Activated CD8-positive, alpha-beta memory T cell treated with anti-CD3 and anti-CD28 coated beads for 24 hours (primary cell): Measurements from ENCODE around the gene PLEKHA1.
A peak's percentile ranks its signal among the peaks of the same experiment; 100 is the strongest.

ENCODE experiments used
- DNase-seq: peaks from one replicate; pipeline ENCODE4 v3.0.0-alpha.2; 2020

PLEKHA1 gene

DNA sequence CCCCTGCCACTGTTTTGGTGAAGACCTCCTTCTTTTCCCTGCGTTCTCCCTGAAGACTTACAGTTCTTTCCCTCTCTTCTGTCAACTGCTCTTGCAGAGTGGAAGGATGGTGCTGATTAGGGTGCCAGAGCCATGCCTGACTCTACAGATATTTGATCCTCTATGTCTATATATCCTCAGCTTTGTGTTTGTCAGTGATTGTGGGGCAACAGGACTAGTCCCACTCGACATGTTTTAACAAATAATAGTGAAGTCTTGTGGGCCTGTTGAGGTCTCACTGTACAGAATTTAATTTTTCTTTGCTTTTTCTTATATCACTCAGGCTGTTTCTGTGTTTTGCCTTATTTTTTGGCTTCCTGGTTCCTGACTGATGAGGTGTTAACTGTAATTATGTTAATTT, 5.0 kb downstream of the PLEKHA1 start:
- no peak for DNase-seq

DNA sequence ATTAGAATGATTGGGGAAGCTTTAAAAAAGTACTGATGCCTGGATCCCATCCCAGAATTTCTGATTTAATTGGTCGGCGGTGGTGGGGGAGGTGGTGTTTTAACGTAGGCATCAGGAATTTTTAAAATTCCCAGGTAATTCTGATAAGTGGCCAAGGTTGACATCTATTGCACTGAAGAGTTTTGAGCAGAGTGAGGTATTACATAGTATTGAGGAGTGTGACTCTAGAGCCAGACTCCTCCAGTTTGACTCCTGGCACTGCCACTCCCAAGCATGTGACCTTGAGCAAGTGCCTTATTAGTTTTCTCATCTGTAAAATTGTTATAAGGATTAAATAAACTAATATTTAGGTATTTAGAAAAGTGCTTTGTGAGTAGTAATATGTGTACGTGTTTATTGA, 6.2 kb downstream of the PLEKHA1 start:
- no peak for DNase-seq

- DNase-seq, result no peak
These were observed 7.2 kb downstream of the PLEKHA1 start for GRCh38 chr10:122381680-122382079.

DNA sequence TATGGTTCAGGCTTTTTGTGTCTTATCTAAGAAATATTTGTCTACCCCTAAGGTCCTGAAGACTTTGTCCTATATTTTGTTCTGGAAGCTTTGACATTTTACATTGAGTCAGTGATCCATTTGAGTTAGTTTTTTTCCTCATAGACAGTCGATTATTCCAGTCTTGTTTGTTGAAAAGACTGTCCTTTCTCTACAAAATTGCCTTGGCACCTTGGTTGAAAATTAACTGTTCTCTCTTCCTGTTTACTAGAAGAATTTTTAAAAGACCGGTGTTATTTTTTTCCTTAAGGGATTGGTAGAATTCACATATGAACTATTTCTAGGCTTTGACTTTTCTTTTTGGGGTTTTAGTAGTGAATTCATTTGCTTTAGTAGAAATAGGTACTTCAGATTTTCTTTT, 12.0 kb downstream of the PLEKHA1 start:
- DNase-seq, result no peak

GRCh38 chr10:122387572-122387971, 13.1 kb downstream of the PLEKHA1 start:
- no peak for DNase-seq

- no peak for DNase-seq
These were observed 13.9 kb downstream of the PLEKHA1 start for GRCh38 chr10:122388287-122388997.

DNA sequence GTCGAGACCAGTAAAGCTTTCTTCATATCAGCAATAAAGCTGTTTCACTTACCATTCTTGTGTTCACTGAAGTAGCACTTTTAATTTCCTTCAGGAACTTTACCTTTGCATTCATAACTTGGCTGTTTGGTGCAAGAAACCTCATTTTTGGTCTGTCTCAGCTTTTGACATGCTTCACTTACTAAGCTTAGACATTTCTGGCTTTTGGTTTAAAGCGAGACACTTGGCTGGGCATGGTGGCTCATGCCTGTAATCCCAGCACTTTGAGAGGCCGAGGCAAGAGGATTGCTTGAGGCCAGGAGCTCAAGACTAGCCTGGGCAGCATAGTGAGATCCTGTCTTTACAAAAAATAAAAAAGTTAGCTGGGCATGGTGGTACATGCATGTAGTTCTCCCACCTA, 15.8 kb downstream of the PLEKHA1 start:
- no peak for DNase-seq

- DNase-seq, result no peak
These were observed 16.2 kb downstream of the PLEKHA1 start for GRCh38 chr10:122390679-122391078.

DNA sequence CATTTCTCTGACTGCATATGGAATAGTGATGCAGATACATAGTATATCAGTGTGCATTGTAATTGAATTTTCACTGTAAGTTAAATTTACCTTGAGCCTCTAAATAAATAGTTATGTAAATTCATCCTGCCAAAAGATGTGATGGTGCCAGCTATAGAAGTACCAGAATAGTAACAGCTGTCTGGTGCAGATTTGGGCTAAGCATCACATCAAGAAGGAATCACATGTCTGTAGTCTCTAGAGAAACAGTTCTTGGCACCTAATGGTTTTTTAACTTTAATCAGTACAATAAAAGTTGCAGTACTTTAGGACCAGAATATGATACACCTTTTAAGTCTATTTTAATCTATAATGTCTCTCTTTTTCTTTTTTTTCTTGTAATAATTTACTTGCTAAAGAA, 17.4 kb downstream of the PLEKHA1 start:
- DNase-seq, result no peak

DNA sequence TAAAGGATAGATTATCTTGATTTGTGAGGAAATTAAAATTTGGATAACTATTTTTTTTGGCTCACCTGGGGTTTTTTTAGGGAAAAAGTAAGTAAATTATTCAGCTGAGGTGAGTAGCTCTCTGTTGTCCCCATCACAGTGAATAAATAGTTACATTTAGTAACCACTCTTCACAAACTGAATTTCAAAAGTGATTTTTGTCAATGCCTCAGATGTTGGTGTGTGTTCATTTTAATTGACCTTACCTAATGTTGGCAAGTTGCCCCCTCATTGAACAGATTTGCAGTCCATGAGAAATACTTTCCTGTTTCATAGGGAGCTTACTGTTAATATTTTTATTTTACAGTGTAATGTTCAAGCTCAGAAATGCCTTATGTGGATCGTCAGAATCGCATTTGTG, 18.3 kb downstream of the PLEKHA1 start:
- DNase-seq, result no peak

DNA sequence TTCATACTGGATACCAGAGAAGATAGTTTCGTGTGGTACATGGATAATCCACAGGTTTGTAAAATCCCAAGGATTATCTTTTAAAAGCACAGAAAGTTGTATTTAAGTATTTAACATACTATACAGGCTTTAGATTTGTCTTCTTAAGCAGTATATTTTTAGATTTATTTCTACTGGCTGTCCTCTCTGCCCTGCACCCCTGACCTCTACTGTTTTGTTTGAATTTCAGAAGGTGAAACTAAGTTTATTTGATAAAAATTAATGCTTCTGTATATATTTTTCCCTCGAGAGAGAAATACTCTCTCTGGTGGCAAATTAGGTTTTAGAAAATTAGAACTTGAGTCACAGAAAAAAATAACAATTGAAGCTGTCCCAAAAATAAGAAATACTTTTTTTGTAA, 18.8 kb downstream of the PLEKHA1 start:
- DNase-seq, result no peak

GRCh38 chr10:122402548-122403131, 28.1 kb downstream of the PLEKHA1 start:
- DNase-seq, result no peak

DNA sequence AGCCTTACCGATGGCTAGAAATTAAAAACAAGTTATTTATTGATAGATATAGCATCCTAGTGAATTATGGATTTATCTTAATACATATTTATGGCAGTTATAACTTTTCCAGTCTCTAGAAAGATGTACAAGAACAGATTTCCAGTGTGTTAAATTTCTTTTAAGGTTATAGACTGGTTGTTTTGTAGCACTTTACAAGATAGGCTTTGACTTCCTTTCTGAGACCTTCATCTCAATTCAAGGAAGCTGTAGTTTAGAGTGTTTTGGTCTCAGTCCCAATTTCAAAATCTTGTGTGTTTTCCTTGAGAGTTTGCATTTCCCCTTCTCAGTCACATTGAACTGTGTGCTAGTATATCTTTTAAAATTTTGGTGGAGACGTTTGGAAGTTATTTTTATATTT, 30.1 kb downstream of the PLEKHA1 start:
- no peak for DNase-seq

DNA sequence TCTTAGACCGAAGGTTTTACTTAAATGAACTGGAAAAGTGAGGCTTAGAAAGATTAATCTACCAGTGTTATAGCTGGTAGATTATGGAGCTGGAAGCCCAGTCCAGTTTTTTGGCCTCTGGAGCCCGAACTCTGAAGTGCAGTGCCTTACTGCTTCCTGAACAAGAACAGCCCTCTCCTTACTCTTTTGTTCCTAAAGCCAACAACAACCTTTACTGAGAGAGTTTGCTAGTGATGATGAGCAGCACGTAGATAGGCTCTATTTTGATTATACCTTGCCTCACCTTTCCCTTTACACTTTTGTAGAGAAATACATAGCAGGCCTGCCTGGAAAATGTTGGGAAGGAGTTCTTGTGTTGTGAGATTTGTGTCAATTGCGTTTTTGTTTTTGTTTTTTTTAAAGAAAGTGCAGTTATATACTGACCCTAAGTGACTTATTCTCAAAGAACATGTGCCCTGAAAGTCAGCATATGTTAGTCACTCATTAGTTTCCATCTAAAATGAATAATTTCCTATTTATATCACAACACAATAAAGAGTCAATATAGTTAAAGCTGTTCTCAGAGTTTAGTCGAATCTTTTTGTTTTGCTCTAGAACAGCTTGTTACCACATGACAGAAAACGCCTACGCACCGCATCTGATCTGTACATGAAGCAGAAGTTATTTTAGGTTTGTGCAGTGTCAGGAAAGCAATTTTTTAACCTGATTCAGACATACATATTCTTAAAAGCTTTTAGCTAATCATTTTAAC, 33.0 kb downstream of the PLEKHA1 start:
- peak; percentile 66 for DNase-seq

GRCh38 chr10:122413327-122413726, 38.8 kb downstream of the PLEKHA1 start:
- DNase-seq, result no peak

DNA sequence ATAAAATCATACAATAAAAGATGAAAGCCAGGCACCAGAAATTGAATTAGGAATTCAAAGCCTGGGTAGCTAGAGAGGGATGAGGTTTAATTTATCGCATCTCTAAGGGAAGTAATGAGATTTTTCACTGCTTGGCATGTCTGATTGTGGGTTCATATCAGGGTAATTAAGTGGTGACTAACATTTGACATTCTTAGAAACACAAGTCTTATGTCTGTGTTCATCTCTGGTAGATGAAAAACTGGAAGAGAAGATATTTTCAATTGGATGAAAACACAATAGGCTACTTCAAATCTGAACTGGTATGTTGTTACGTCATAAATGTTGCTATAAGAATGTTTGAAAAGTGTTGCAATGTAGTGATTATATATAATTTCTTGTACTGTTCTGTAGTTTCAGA, 43.2 kb downstream of the PLEKHA1 start:
- DNase-seq, result no peak

DNA sequence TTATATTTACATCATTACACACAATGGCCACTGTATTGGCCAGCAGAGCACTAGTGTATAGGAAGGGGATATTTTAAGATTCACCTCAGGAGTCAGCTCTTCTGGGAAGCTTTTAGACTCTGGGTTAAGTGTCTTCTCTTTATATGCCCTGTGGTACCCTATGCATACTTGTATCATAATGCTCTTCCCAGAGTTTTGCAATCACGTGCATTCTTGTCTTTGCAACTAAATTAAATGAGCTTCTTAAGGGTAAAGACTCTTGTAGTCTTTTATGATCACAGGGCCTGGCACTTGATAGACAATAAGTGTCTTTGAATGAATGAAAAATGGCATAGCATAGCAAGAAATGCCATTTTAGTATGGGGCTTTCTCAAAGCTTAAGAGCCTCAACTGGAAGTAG, 44.5 kb downstream of the PLEKHA1 start:
- DNase-seq, result no peak

DNA sequence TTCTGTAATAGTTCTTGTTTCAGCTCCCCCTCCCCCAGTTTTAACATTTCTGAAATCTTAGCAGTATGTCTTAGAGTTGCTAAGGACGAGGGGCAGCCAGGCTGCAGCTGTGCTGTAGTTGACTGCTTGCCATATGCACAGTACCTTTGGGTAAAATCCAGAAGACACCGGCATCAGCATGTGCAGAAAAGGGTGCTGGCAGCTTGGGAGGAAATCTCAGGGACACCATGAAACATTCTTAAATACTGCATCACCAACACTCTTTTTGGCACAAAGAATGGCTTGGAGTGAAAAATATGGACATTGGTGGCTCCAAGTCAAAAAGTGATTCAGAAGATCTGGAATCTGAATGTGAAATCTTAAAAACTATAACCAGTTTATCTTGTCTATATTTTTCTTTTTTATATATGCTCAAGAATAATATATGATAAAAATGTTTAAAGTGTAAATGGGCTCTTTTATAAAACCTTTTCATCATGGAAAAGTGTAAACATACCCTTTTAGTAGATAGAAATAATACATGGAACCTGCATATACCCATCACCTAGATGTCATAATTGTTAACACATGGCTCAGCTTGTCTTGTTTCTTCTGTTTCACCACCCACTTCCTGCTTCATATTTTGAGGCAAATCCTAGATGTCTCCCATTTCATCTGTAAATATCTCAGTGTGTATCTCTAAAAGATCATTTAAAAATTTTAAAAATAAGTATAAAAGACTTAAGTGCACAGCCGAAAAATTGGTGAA, 45.5 kb downstream of the PLEKHA1 start:
- no peak for DNase-seq

- DNase-seq, result no peak
These were observed 46.1 kb downstream of the PLEKHA1 start for GRCh38 chr10:122420624-122421007.

DNA sequence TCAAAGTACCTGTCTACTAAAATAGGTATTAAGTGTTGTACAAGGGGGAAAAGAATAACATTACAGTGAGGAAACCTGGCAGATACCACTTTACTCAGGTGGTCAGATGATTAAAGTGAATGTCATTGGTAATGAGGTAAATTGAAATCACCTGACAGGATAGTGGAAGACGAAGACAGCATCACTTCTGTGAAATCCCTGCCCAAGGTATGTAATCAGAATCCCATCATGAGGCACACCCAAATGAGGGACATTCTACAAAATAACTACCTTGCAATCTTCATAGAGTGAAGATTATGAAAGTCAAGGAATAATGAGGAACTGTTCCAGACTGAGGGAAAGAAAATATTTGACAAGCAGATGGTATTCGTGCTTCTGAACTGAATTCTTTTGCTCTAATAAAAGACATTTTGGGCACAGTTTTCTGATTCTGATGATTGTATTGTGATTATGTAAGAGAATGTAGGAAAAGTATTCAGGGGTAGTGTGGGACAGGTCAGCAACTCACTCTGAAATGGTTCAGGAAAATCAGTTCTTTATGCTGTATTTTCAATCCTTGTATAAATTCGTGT, 46.6 kb downstream of the PLEKHA1 start:
- DNase-seq, result no peak

DNA sequence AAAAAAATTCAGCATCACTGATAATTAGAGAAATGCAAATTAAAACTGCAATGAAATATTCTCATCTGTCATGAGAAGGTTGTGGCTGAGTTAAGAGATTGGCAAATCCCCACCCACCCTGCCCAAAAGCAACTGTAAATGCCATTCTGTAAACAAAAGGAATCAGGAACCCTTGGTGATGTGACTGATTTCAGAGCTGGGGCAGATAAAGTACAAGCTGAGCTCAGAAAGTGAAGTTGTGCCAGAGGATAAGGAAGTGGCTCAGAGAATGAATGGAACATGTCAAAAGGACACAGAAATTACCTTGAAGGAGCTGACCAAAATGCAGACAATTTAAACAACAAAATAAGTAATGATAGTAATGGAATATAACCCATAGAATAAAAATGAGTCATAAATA, 47.2 kb downstream of the PLEKHA1 start:
- no peak for DNase-seq

DNA sequence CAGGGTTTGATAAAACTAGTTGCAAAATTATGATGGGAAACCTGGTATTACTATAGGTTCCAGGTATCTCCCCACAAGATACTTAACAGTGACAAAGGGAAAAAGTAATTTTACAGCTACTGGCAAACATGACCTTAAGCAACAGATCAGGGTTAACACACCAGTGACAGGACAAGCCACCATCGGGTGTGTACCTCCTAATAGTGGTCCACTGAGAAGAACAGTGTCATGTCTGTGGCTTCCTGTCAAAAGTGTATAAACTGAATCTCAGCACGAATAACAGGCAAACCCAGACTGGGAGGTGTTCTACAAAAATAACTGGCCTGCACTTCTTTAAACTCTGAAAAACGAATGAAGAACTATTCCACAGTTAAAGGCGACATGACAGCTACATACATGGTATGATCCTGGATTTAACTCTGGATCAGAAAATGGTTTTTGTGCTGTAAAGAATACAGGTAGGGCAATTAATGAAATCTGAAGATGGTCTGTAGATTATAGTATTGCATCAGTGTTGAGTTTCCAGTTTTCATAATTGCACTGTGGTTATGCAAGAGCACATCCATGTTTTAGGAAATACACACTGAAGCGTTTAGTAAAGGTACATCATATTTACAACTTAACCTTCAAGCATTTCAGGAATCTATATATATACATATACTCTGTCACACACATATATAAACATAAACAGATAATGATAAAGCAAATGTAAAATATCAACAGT, 47.9 kb downstream of the PLEKHA1 start:
- DNase-seq, result no peak

- DNase-seq, result no peak
These were observed 49.6 kb downstream of the PLEKHA1 start for GRCh38 chr10:122424059-122424458.
